Measurements from ENCODE around the gene EFL1.
"Not testable (repeated sequence)": the region's sequence is repeated elsewhere in the genome, so short reads cannot be mapped to it uniquely, and the experiment has no call there.

EFL1 gene

DNA sequence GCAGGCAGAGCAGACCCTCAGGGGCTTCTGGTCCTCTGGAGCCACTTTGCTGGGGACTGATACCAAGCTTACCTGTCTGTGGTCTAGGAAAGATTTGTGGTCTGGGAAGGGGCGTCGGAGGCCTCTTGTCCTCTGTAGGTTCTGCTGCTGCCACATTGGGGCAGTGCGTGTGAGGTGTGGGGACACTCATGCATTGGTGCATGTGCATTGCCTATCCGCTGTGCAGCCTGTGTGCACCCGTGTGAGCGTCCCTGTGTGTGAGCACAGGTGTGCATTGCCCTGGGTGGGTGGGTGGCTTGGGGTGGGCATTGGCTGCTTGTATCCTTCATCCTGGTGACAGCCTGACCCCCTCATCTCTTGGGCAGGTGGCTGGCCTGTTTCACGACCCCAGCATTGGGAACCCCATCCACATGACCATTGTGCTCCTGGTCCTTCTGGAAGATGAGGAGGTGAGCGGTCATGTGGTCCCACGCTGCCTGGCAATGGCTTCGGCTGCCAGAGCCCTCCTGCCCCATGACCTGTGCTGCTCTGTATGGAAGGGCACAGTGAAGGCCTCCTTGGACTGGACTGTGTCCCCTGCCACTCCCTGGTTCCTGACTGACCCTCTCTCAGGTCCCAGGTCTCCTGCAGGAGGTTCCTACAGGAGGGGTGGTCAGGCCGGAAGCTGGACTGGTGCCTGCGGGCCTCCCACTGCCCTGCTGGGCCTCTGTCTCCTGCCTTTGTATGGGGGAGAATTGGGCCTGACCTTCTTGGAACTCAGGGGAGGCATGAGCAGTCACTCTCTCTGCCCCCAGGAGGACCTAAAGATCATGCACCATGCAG is 41.6 kb upstream of the EFL1 start:
- TF ChIP-seq, protein P1, sequence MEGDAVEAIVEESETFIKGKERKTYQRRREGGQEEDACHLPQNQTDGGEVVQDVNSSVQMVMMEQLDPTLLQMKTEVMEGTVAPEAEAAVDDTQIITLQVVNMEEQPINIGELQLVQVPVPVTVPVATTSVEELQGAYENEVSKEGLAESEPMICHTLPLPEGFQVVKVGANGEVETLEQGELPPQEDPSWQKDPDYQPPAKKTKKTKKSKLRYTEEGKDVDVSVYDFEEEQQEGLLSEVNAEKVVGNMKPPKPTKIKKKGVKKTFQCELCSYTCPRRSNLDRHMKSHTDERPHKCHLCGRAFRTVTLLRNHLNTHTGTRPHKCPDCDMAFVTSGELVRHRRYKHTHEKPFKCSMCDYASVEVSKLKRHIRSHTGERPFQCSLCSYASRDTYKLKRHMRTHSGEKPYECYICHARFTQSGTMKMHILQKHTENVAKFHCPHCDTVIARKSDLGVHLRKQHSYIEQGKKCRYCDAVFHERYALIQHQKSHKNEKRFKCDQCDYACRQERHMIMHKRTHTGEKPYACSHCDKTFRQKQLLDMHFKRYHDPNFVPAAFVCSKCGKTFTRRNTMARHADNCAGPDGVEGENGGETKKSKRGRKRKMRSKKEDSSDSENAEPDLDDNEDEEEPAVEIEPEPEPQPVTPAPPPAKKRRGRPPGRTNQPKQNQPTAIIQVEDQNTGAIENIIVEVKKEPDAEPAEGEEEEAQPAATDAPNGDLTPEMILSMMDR (conservative IDR thresholded peaks at IDR 0.05; ENCODE audit: low read depth, low read length) = no peak
- H3K4me3 ChIP-seq (ENCODE audit: low read depth, low read length) = no peak overlapping the region
- no peak for DNase-seq (ENCODE audit: low read depth)

DNA sequence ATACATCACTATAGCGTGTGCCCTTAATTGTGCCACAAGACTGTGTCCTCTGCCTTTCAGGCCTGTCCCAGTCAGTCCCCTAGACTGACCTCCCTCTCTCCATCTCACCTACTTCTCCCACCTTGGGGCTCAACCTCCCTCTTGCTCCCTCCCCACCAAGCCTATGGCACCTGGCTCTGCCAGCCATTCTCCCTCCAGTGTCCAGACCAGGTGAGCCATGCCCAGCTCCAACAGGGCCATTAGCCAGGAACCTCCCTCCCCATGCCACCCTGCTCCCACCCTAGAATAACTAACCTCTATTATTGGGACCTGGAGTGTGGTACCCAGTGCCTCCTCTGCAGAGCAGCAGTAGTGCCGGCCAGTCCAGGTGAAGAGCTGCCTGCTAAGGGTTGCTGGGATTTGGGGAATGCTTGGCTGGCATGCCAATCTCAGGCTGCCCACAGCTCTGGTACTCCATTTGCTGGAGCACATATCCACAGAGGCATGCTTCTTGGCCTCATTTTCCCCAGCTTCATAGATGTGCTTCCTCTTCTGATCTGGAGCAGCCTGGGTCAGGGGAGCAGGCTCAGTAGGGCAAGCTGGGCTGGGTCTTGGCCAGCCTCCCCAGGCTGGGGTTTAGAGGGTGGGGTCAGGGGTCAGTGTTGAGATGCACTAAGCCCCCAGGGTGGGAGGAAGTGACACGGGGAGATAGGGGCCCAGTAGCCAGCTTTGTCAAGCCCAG is 38.9 kb upstream of the EFL1 start:
- TF ChIP-seq, protein P1 (conservative IDR thresholded peaks at IDR 0.05; ENCODE audit: low read depth, low read length) = no peak
- H3K4me3 ChIP-seq (ENCODE audit: low read depth, low read length) = no peak overlapping the region
- no peak for DNase-seq (ENCODE audit: low read depth)

DNA sequence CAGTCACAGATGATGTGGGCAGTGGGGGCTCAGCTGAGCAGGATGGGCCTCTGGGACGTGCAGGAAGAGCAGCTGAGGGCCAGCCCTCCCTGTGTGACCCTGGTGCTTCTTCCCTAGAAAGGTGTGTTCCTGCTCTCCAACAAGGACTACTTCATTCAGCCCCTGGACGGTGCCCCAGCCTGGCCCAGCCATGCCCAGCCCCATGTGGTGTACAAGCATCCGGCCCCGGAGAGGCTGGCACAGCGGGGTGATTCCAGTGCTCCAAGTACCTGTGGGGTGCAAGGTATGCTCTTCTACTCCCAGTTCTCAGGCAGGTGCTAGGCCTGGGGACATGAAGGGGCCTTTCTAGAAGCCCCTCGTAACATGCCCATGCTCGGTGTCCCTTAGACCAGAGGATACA is 38.3 kb upstream of the EFL1 start:
- H3K4me3 ChIP-seq (ENCODE audit: low read depth, low read length) = no peak overlapping the region
- TF ChIP-seq, protein P1 (conservative IDR thresholded peaks at IDR 0.05; ENCODE audit: low read depth, low read length) = no peak
- DNase-seq (ENCODE audit: low read depth) = no peak

DNA sequence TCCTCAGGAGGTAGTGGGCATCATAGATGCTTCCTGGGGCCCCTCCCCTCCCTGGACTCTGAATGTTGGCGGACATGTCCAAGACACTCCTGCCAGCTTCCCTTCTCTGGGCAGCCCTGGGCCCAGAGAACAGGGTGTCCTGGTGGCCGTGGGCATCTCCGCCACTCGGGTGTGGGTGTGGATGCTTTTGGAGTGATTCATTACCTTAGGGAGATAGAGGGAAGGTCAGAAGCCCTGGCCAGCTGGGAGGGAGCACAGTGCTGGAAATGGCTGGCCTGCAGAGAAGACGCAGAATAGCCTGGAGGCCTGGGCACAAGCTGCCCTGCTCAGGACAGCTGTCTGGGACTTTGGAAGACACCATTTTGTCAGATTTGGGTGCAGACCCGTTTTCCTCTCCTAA is 37.8 kb upstream of the EFL1 start:
- DNase-seq (ENCODE audit: low read depth); H3K4me3 ChIP-seq (ENCODE audit: low read depth, low read length): not testable (repeated sequence)

DNA sequence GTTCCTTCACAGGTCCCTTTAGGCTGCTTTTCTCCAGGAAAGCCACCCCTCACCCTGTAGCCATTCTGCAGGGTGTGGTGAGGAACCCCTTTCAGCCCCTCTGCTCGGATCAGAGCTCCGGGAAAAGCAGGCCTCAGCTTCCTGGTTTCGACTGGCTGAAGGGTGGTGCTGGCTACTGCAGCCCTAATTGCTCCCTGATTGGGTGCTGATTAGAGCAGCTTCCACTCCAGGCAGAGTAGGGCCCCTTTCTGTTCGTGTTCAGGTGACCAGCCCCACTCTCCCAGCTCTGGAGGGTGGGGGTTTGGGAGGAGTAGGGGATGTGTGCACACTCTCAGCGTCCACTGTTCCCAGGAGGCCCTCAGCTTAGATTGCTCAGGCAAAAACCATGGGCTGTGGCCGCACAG is 37.0 kb upstream of the EFL1 start:
- H3K4me3 ChIP-seq (ENCODE audit: low read depth, low read length); DNase-seq (ENCODE audit: low read depth): not testable (repeated sequence)

DNA sequence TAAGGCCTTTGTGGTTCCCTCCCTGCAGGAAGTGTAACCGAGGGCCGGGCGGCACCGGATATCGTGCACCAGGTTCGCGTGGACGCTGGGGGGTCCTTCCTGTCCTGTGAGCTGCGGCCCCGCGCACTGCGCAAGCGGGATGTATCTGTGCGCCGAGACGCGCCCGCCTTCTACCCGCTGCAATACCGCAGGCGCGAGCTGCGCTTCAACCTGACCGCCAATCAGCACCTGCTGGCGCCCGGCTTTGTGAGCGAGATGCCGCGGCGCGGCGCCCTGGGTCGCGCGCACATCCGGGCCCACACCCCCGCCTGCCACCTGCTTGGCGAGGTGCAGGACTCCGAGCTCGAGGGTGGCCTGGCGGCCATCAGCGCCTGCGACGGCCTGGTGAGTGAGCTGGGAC is 36.0 kb upstream of the EFL1 start:
- DNase-seq (ENCODE audit: low read depth) = peak; percentile 16

DNA sequence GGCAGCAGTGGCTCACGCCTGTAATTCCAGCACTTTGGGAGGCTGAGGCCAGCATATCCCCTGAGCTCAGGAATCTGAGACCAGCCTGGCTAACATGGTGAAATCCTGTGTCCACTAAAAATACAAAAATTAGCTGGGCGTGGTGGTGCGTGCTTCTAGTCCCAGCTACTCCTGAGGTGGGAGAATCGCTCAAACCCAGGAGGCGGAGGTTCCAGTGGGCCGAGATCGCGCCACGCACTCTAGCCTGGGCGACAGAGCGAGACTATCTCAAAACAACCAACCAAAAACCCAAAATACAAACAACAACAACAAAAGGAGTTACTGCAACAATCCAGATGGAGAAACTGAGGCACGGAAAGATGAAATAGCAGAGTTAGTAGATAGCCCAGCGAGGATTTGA is 35.5 kb upstream of the EFL1 start:
- DNase-seq (ENCODE audit: low read depth) = no peak
- no peak overlapping the region for H3K4me3 ChIP-seq (ENCODE audit: low read depth, low read length)
- TF ChIP-seq, protein P1 (conservative IDR thresholded peaks at IDR 0.05; ENCODE audit: low read depth, low read length) = no peak

More for the DNA sequence above, 36.0 kb upstream of the EFL1 start:
- TF ChIP-seq, protein P1 (conservative IDR thresholded peaks at IDR 0.05; ENCODE audit: low read depth, low read length) = no peak
- peak overlapping the region; percentile 26 for H3K4me3 ChIP-seq (ENCODE audit: low read depth, low read length)

DNA sequence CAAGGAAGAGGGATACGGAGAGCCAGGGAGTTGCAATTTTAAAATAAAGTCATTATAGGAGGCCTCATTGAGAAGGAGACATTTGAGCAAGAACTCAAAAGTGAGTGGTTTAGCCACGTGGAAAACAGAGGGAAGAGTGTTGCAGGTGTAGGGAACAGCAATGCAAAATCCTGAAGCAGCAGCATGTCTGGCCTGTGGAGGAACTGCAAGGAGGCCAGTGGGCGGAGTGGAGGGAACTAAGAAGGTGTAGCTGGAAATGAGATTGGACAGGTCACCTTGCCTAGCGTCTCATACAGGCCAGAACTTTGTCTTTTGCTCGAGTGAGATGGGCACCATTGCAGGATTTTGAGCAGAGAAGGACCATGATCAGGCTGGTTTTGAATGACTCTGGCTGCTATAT is 35.0 kb upstream of the EFL1 start:
- TF ChIP-seq, protein P1 (conservative IDR thresholded peaks at IDR 0.05; ENCODE audit: low read depth, low read length) = no peak
- H3K4me3 ChIP-seq (ENCODE audit: low read depth, low read length) = no peak overlapping the region
- no peak for DNase-seq (ENCODE audit: low read depth)

Data from choroid plexus epithelial cell (primary cell).